Smooth muscle cell (in vitro differentiated cells): ENCODE results near the gene SLX4IP. TPM values are rescaled to one million over a fixed set of nuclear protein-coding genes. Genes with fewer than 3 reads are reported as not detected.
A peak's percentile ranks its signal among the peaks of the same experiment; 100 is the strongest.

ENCODE experiments used
- DNase-seq: peaks from one replicate; lab custom pipeline; 2025; ENCODE audit not compliant: unreplicated experiment; lab: John Stamatoyannopoulos, UW
- H2AFZ ChIP-seq: fragments of 200-600 bp; sonication (generic); 2 replicates; pipeline ENCODE4 v1.6.0; 2016; ENCODE audit warnings: antibody characterized with exemption, low read depth, mild to moderate bottlenecking
- H3F3A ChIP-seq: fragments of 200-600 bp; sonication (generic); 2 replicates; pipeline ENCODE4 v1.6.0; 2017; ENCODE audit warnings: antibody characterized with exemption, low read depth
- H3K27ac ChIP-seq: fragments of 200-600 bp; sonication (generic); 2 replicates; pipeline ENCODE4 v1.5.1; 2016; ENCODE audit warnings: low read depth, mild to moderate bottlenecking
- H3K27me3 ChIP-seq: fragments of 200-600 bp; sonication (generic); 2 replicates; pipeline ENCODE4 v1.6.1; 2016; ENCODE audit warnings: low read depth, mild to moderate bottlenecking
- H3K36me3 ChIP-seq: fragments of 200-600 bp; sonication (generic); 2 replicates; pipeline ENCODE4 v1.5.1; 2016; ENCODE audit warnings: low read depth
- H3K4me1 ChIP-seq: fragments of 200-600 bp; sonication (generic); 2 replicates; pipeline ENCODE4 v1.5.1; 2016; ENCODE audit warnings: low read depth
- H3K4me2 ChIP-seq: fragments of 200-600 bp; sonication (generic); 2 replicates; pipeline ENCODE4 v1.6.0; 2016; ENCODE audit warnings: mild to moderate bottlenecking
- H3K4me3 ChIP-seq: fragments of 200-600 bp; sonication (generic); 2 replicates; pipeline ENCODE4 v1.5.1; 2016; ENCODE audit warnings: mild to moderate bottlenecking
- H3K79me2 ChIP-seq: fragments of 200-600 bp; sonication (generic); 2 replicates; pipeline ENCODE4 v1.6.0; 2016; ENCODE audit warnings: low read depth, mild to moderate bottlenecking
- H3K9ac ChIP-seq: fragments of 200-600 bp; sonication (generic); 2 replicates; pipeline ENCODE4 v1.6.0; 2016; ENCODE audit warnings: low read depth
- H3K9me3 ChIP-seq: fragments of 200-600 bp; sonication (generic); replicated peaks from 2 replicates; pipeline ENCODE4 v1.5.1; 2016; ENCODE audit warnings: low read depth
- H4K20me1 ChIP-seq: fragments of 200-600 bp; sonication (generic); 2 replicates; pipeline ENCODE4 v1.6.0; 2016; ENCODE audit warnings: low read depth
- WGBS: methylation state at CpG from one replicate; pipeline ENCODE4 v1.1.7; 2016; ENCODE audit warnings: low lambda C conversion rate; 5-methylcytosine and 5-hydroxymethylcytosine counted together
- polyA plus RNA-seq: library from polyadenylated mRNA; unstranded; fragments of >200 nt; fragmentation: Nextera tagmentation; extraction: Ambion mirVana; gene quantifications from 2 replicates; pipeline ENCODE4 v1.2.1, GENCODE V29; 2016
- total RNA-seq: library from RNA; depleted of rRNA; stranded (reverse); fragments of >200 nt; gene quantifications from 2 replicates; pipeline ENCODE4 v1.2.3, GENCODE V29; 2014
- TF ChIP-seq, protein P1 (sequence below): fragments of 200-600 bp; sonication (generic); IDR thresholded peaks from 2 replicates; pipeline ENCODE4 v1.5.1; 2017; ENCODE audit warnings: borderline replicate concordance, mild to moderate bottlenecking, antibody characterized with exemption; ENCODE audit not compliant: insufficient read depth, poor library complexity, severe bottlenecking

The SLX4IP gene
- total and polyA plus RNA-seq, 2 experiments from 2014 or later = 1.2 to 6.2 TPM

- Histone ChIP-seq H3K27me3 (no peaks in the 10 kb centered on the region), H3K4me3 (no peak overlapping the region), H3K9me3 (no peaks in the 10 kb centered on the region), H3K79me2 (no peaks in the 10 kb centered on the region), H3K9ac (no peak overlapping the region), H3K4me1 (peaks cover 34% of the 10 kb centered on the region), H3K36me3 (no peaks in the 10 kb centered on the region), H3K27ac (peak overlapping the region; percentile 81), H4K20me1 (no peaks in the 10 kb centered on the region), H3F3A (peaks cover 9% of the 10 kb centered on the region), H3K4me2 (peak overlapping the region; percentile 66), H2AFZ (no peak overlapping the region)
- DNase-seq = no peak
- TF ChIP-seq, protein P1, sequence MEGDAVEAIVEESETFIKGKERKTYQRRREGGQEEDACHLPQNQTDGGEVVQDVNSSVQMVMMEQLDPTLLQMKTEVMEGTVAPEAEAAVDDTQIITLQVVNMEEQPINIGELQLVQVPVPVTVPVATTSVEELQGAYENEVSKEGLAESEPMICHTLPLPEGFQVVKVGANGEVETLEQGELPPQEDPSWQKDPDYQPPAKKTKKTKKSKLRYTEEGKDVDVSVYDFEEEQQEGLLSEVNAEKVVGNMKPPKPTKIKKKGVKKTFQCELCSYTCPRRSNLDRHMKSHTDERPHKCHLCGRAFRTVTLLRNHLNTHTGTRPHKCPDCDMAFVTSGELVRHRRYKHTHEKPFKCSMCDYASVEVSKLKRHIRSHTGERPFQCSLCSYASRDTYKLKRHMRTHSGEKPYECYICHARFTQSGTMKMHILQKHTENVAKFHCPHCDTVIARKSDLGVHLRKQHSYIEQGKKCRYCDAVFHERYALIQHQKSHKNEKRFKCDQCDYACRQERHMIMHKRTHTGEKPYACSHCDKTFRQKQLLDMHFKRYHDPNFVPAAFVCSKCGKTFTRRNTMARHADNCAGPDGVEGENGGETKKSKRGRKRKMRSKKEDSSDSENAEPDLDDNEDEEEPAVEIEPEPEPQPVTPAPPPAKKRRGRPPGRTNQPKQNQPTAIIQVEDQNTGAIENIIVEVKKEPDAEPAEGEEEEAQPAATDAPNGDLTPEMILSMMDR = no peak
- WGBS = 94% methylated on average over 2 of the region's 2 CpGs
These were observed 169.8 kb downstream of the SLX4IP start for GRCh38 chr20:10604865-10605440.

- no peaks in the 10 kb centered on the region for H3K36me3 ChIP-seq
- H3K4me2 ChIP-seq = peak overlapping the region; percentile 66
These were observed 170.6 kb downstream of the SLX4IP start for GRCh38 chr20:10605547-10606195.

GRCh38 chr20:10609276-10609675 lies 174.2 kb downstream of the SLX4IP start:
- Histone ChIP-seq H3K27ac (peak overlapping the region; percentile 25), H3K4me3 (no peak overlapping the region), H3K79me2 (no peaks in the 10 kb centered on the region), H3F3A (peaks cover 4% of the 10 kb centered on the region), H3K4me2 (peak overlapping the region; percentile 2), H3K9ac (no peak overlapping the region), H4K20me1 (no peaks in the 10 kb centered on the region), H3K27me3 (no peaks in the 10 kb centered on the region), H3K36me3 (no peaks in the 10 kb centered on the region), H3K4me1 (peaks cover 21% of the 10 kb centered on the region), H2AFZ (no peak overlapping the region), H3K9me3 (no peaks in the 10 kb centered on the region)
- TF ChIP-seq, protein P1 = no peak
- 82% methylated on average over 2 of the region's 2 CpGs for WGBS
- no peak for DNase-seq

More at GRCh38 chr20:10605547-10606195, 170.6 kb downstream of the SLX4IP start:
- no peaks in the 10 kb centered on the region for H3K27me3 ChIP-seq
- H3K4me1 ChIP-seq = peaks cover 36% of the 10 kb centered on the region
- DNase-seq = no peak
- WGBS = 54% methylated on average over 3 of the region's 3 CpGs
- H3K9ac ChIP-seq = no peak overlapping the region
- H3F3A ChIP-seq = peaks cover 9% of the 10 kb centered on the region
- no peaks in the 10 kb centered on the region for H3K79me2 ChIP-seq
- H2AFZ ChIP-seq = no peak overlapping the region
- H3K9me3 ChIP-seq = no peaks in the 10 kb centered on the region
- peak overlapping the region; percentile 81 for H3K27ac ChIP-seq
- TF ChIP-seq, protein P1 = no peak
- H4K20me1 ChIP-seq = no peaks in the 10 kb centered on the region
- H3K4me3 ChIP-seq = no peak overlapping the region

GRCh38 chr20:10609770-10610169 lies 174.7 kb downstream of the SLX4IP start:
- DNase-seq = no peak
- Histone ChIP-seq H2AFZ (no peak overlapping the region), H3K4me2 (peak overlapping the region; percentile 2), H3F3A (peaks cover 4% of the 10 kb centered on the region), H3K4me1 (peaks cover 16% of the 10 kb centered on the region), H3K4me3 (no peak overlapping the region), H3K79me2 (no peaks in the 10 kb centered on the region), H3K9me3 (no peaks in the 10 kb centered on the region), H3K9ac (no peak overlapping the region), H3K27ac (peak overlapping the region; percentile 25), H3K36me3 (no peaks in the 10 kb centered on the region), H4K20me1 (no peaks in the 10 kb centered on the region), H3K27me3 (no peaks in the 10 kb centered on the region)
- TF ChIP-seq, protein P1 = no peak
